MM.1S (cell line): Measurements from ENCODE around the gene NDUFAF8.

Source experiments
- EZH2 ChIP-seq: fragments of 300-600 bp; sonication (generic); optimal IDR thresholded peaks from 2 replicates; pipeline ENCODE3; 2017; ENCODE audit warnings: low read depth, mild to moderate bottlenecking, antibody characterized with exemption, low read length, mixed read lengths
- EZH2phosphoT487 ChIP-seq: fragments of 300-600 bp; sonication (generic); IDR thresholded peaks from 2 replicates; pipeline ENCODE4 v1.6.1; 2018; ENCODE audit warnings: antibody characterized with exemption, low read length
- TF ChIP-seq, protein P1 (sequence below): fragments of 300-600 bp; sonication (generic); IDR thresholded peaks from 2 replicates; pipeline ENCODE4 v1.5.1; 2016; ENCODE audit warnings: antibody characterized with exemption, low read length, mixed read lengths

DNA sequence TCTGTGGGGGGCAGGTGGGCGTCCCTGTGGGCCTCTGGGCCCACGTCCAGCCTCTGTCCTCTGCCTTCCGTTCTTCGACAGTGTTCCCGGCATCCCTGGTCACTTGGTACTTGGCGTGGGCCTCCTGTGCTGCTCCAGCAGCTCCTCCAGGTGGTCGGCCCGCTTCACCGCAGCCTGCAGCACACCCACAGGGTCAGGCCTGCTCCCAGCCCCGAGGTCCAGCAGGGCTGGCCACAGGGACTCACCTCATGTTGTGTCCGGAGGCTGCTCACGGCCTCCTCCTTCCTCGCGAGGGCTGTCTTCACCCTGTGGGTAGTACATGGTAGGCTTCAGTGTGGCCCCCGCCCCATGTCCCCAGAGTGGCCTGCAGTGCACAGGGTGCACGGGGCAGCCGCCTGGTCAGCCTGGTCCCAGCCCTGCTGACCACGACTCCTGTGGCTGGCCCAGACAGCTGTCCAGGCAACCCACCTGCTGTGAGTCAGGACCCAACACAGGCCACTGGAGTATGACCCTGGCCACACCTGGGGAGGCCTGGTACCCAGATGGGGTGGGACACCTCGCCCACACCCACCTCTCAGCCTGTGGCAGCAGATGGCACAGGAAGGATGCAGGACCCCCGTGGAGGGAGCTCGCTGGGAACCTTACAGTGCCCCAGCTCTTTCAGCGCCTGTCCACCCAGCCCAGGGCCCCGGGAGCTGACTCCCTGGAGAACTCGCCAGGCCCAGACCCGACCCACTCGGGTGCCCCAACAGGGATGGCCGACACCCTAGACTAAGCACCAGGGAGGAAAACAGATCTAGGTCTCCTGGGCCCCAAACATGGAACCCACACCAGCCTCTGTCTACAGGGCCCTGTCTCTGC, 49.2 kb upstream of the NDUFAF8 start:
- TF ChIP-seq, protein P1, sequence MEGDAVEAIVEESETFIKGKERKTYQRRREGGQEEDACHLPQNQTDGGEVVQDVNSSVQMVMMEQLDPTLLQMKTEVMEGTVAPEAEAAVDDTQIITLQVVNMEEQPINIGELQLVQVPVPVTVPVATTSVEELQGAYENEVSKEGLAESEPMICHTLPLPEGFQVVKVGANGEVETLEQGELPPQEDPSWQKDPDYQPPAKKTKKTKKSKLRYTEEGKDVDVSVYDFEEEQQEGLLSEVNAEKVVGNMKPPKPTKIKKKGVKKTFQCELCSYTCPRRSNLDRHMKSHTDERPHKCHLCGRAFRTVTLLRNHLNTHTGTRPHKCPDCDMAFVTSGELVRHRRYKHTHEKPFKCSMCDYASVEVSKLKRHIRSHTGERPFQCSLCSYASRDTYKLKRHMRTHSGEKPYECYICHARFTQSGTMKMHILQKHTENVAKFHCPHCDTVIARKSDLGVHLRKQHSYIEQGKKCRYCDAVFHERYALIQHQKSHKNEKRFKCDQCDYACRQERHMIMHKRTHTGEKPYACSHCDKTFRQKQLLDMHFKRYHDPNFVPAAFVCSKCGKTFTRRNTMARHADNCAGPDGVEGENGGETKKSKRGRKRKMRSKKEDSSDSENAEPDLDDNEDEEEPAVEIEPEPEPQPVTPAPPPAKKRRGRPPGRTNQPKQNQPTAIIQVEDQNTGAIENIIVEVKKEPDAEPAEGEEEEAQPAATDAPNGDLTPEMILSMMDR = no peak
- TF ChIP-seq EZH2phosphoT487 (no peak), EZH2 (no peak)
